Fibroblast of lung (primary cell): ENCODE results near the gene C20orf96.

Experiments used
- EZH2 ChIP-seq: IDR thresholded peaks from 2 replicates; pipeline ENCODE4 v1.5.1; 2012; ENCODE audit warnings: low read length, control low read depth, mild to moderate bottlenecking; ENCODE audit errors: missing control alignments
- TF ChIP-seq, protein P1 (sequence below), 2 donors: IDR thresholded peaks in 1 of 2; conservative IDR thresholded peaks in 1 of 2; 1 replicate in 1 of 2; 2 replicates in 1 of 2; pipeline ENCODE4 v1.5.1; 2011 to 2012; ENCODE audit warnings: low read length in 2 of 2, control low read depth in 1 of 2, inconsistent platforms in 1 of 2, low read depth in 1 of 2, mild to moderate bottlenecking in 1 of 2

DNA sequence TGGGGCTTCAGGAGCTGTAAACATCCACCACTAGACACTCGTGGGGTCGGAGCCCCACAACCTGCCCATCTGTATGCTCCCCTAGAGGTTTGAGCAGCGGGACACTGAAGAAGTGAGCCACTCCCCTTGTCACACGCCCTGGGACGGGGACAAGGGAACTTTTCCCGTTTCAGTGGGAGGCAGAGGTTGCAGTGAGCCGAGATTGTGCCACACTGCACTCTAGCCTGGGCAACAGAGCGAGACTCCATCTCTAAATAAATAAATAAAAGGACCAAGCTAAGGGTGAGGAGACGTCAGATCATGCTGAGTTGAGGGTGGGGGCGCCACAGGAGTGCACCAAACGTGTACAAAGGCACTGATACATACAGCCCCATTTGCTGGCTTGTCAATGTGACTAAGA, 15.2 kb upstream of the C20orf96 start:
- no peak for TF ChIP-seq EZH2
- TF ChIP-seq, protein P1, sequence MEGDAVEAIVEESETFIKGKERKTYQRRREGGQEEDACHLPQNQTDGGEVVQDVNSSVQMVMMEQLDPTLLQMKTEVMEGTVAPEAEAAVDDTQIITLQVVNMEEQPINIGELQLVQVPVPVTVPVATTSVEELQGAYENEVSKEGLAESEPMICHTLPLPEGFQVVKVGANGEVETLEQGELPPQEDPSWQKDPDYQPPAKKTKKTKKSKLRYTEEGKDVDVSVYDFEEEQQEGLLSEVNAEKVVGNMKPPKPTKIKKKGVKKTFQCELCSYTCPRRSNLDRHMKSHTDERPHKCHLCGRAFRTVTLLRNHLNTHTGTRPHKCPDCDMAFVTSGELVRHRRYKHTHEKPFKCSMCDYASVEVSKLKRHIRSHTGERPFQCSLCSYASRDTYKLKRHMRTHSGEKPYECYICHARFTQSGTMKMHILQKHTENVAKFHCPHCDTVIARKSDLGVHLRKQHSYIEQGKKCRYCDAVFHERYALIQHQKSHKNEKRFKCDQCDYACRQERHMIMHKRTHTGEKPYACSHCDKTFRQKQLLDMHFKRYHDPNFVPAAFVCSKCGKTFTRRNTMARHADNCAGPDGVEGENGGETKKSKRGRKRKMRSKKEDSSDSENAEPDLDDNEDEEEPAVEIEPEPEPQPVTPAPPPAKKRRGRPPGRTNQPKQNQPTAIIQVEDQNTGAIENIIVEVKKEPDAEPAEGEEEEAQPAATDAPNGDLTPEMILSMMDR (conservative IDR thresholded peaks at IDR 0.05 in 1 of 2, IDR thresholded peaks at IDR 0.05 in 1 of 2; ENCODE audit: low read depth in 1 of 2, low read length in 2 of 2): no peak
